GM12878 (cell line): ENCODE data around the gene MYO16. TPM values are rescaled to one million over a fixed set of nuclear protein-coding genes. Genes with fewer than 3 reads are reported as not detected.

ENCODE experiments used
- ATAC-seq: fragments of 200-7000 bp; cut with Tn5 transposase; 3 replicates; pipeline ENCODE4 v1.9.1; 2020; ENCODE audit warnings: mild to moderate bottlenecking, moderate library complexity
- BruUV-seq: library from RNA; stranded (reverse); fragments of 400-500 nt; replicated peaks from 2 replicates; lab custom pipeline; 2021; lab: Mats Ljungman, UMichigan
- CTCF ChIA-PET: fragments of 300-600 bp; sonication (Branson Sonifier 250); formaldehyde crosslinking; extraction: SDS; loops from one replicate; lab custom pipeline; 2021; ENCODE audit warnings: inconsistent platforms; lab: Yijun Ruan, JAX
- POLR2A ChIA-PET: fragments of 350-600 bp; formaldehyde crosslinking; extraction: SDS; loops from one replicate; lab custom pipeline; 2021; ENCODE audit warnings: inconsistent platforms; lab: Charles Lee
- RAD21 ChIA-PET: fragments of 300-600 bp; sonication (Branson Sonifier 250); formaldehyde crosslinking; loops from one replicate; lab custom pipeline; 2023; ENCODE audit warnings: antibody characterized with exemption; ENCODE audit not compliant: unreplicated experiment; lab: Charles Lee
- SMC1A ChIA-PET: fragments of 300-600 bp; sonication (Branson Sonifier 250); formaldehyde crosslinking; loops from one replicate; lab custom pipeline; 2023; ENCODE audit not compliant: unreplicated experiment, uncharacterized antibody; lab: Charles Lee
- DNase-seq: peaks from one replicate; pipeline ENCODE4 v3.0.0-alpha.2; 2011; ENCODE audit warnings: low read depth, low spot score
- FAIRE-seq: peaks from 3 replicates; lab custom pipeline; 2011; peaks lifted over from hg19 to GRCh38; lab: Jason Lieb, UNC
- H2AFZ ChIP-seq: 2 replicates; pipeline ENCODE4 v1.6.0; 2011; ENCODE audit warnings: low read depth, low read length, control low read depth; ENCODE audit not compliant: control insufficient read depth
- H3K27ac ChIP-seq: 2 replicates; pipeline ENCODE4 v1.5.1; 2011; ENCODE audit warnings: control low read depth; ENCODE audit not compliant: control insufficient read depth, insufficient read depth
- H3K27me3 ChIP-seq, 2 experiments: replicated peaks in 1 of 2; 2 replicates each; pipeline versions ENCODE4 v1.6.0 to v1.6.1; 2011; ENCODE audit warnings: low read length in 1 of 2; ENCODE audit not compliant: control insufficient read depth in 2 of 2, insufficient read depth in 2 of 2
- H3K36me3 ChIP-seq, 2 experiments: 2 replicates each; pipeline ENCODE4 v1.5.1; 2011; ENCODE audit warnings: low read length in 1 of 2; ENCODE audit not compliant: control insufficient read depth in 2 of 2, insufficient read depth in 2 of 2
- H3K4me1 ChIP-seq: 2 replicates; pipeline ENCODE4 v1.6.1; 2011; ENCODE audit warnings: mild to moderate bottlenecking, low read length, moderate library complexity, mixed read lengths; ENCODE audit not compliant: control insufficient read depth, insufficient read depth
- H3K4me2 ChIP-seq: 2 replicates; pipeline ENCODE4 v1.6.0; 2011; ENCODE audit warnings: control low read depth; ENCODE audit not compliant: control insufficient read depth, insufficient read depth
- H3K4me3 ChIP-seq: fragments of 200-600 bp; sonication (generic); 2 replicates; pipeline ENCODE4 v1.5.1; 2016
- H3K79me2 ChIP-seq: 2 replicates; pipeline ENCODE4 v1.6.0; 2011; ENCODE audit warnings: low read length; ENCODE audit not compliant: control insufficient read depth, insufficient read depth
- H3K9ac ChIP-seq: 2 replicates; pipeline ENCODE4 v1.8.0; 2011; ENCODE audit warnings: low read length, control low read depth, mixed read lengths; ENCODE audit not compliant: control insufficient read depth, insufficient read depth
- H3K9me3 ChIP-seq: replicated peaks from 3 replicates; pipeline ENCODE4 v1.5.1; 2011; ENCODE audit warnings: mild to moderate bottlenecking, low read length; ENCODE audit not compliant: control insufficient read depth, insufficient read depth
- H4K20me1 ChIP-seq: 2 replicates; pipeline ENCODE4 v1.6.0; 2011; ENCODE audit not compliant: control insufficient read depth, insufficient read depth
- CBX3 ChIP-seq: fragments of 200-600 bp; sonication (generic); IDR thresholded peaks from 2 replicates; pipeline ENCODE4 v1.6.1; 2016; ENCODE audit warnings: low read depth, borderline replicate concordance
- EZH2 ChIP-seq: IDR thresholded peaks from 2 replicates; pipeline ENCODE4 v1.6.1; 2012; ENCODE audit warnings: low read depth, mild to moderate bottlenecking, control low read depth, inconsistent platforms, low read length, borderline replicate concordance; ENCODE audit not compliant: control insufficient read depth
- HDGF ChIP-seq: fragments of 450-650 bp; IDR thresholded peaks from 2 replicates; pipeline ENCODE4 v1.6.1; 2016; ENCODE audit warnings: antibody characterized with exemption
- IRF4 ChIP-seq: IDR thresholded peaks from 2 replicates; pipeline ENCODE4 v1.6.1; 2011; ENCODE audit warnings: low read depth, low read length
- KDM1A ChIP-seq: fragments of 200-600 bp; sonication (generic); IDR thresholded peaks from 2 replicates; pipeline ENCODE4 v1.6.1; 2016; ENCODE audit warnings: borderline replicate concordance
- POLR2A ChIP-seq: IDR thresholded peaks from 2 replicates; pipeline ENCODE4 v1.6.1; 2011; ENCODE audit warnings: low read depth, mild to moderate bottlenecking, low read length
- RCOR1 ChIP-seq: conservative IDR thresholded peaks from 2 replicates; pipeline ENCODE4 v1.6.1; 2012; ENCODE audit warnings: low read depth, low read length, improper control_type of control experiment
- RUNX3 ChIP-seq: IDR thresholded peaks from 2 replicates; pipeline ENCODE4 v1.6.1; 2012; ENCODE audit warnings: low read length, inconsistent platforms
- SPI1 ChIP-seq: IDR thresholded peaks from 2 replicates; pipeline ENCODE4 v1.6.1; 2011; ENCODE audit warnings: low read depth, mild to moderate bottlenecking, low read length, moderate library complexity, borderline replicate concordance; ENCODE audit not compliant: insufficient read depth
- TAF1 ChIP-seq: IDR thresholded peaks from 2 replicates; pipeline ENCODE4 v1.6.1; 2011; ENCODE audit warnings: mild to moderate bottlenecking, low read depth, low read length, borderline replicate concordance
- ZNF207 ChIP-seq: fragments of 450-650 bp; IDR thresholded peaks from 2 replicates; pipeline ENCODE4 v1.6.1; 2014; ENCODE audit warnings: antibody characterized with exemption, mild to moderate bottlenecking, borderline replicate concordance
- ZNF217 ChIP-seq: fragments of 450-650 bp; IDR thresholded peaks from 2 replicates; pipeline ENCODE4 v1.6.1; 2017; ENCODE audit warnings: antibody characterized with exemption, mild to moderate bottlenecking
- WGBS: methylation state at CpG from one replicate; pipeline ENCODE4 v1.1.6; 2016; ENCODE audit warnings: low lambda C conversion rate; ENCODE audit not compliant: insufficient replicate concordance, insufficient coverage; ENCODE audit errors: missing lambda C conversion rate; 5-methylcytosine and 5-hydroxymethylcytosine counted together
- in situ Hi-C: fragments of 300-500 bp; cut with MboI; formaldehyde crosslinking; loops from 9 replicates; pipeline ENCODE4 v1.14.3; 2018; ENCODE audit warnings: mixed read lengths
- intact Hi-C: fragments of 100-400 bp; cut with micrococcal nuclease; formaldehyde crosslinking; loops from one replicate; pipeline ENCODE4 v1.14.2; 2022; ENCODE audit not compliant: unreplicated experiment
- polyA plus RNA-seq, 11 experiments: library from polyadenylated mRNA; depleted of rRNA in 4 of 11; unstranded in 6 of 11; stranded (reverse) in 5 of 11; fragments of >200 nt; fragmentation: Nextera tagmentation in 4 of 11; fragmentation: Illumina TruSeq in 1 of 11; extraction: Ambion mirVana in 4 of 11; extraction: Trizol in 1 of 11; gene quantifications; 1 replicate in 1 of 11; 2 replicates in 10 of 11; pipeline versions ENCODE4 v1.2.1 to v1.2.3, GENCODE V29; 2011 to 2016; ENCODE audit warnings: inconsistent platforms in 2 of 11, missing spikeins in 2 of 11, low read depth in 1 of 11
- total RNA-seq, 4 experiments: library from RNA; depleted of rRNA in 3 of 4; stranded (reverse); fragments of >200 nt in 3 of 4; fragmentation: Illumina TruSeq in 1 of 4; extraction: Trizol in 1 of 4; gene quantifications; 2 replicates each; pipeline versions ENCODE4 v1.2.1 to v1.2.3, GENCODE V29; 2013 to 2021
- TF ChIP-seq, protein P1 (sequence below): fragments of 450-650 bp; IDR thresholded peaks from 2 replicates; pipeline ENCODE4 v1.6.1; 2017; ENCODE audit warnings: mild to moderate bottlenecking
- TF ChIP-seq, protein P2 (sequence below): IDR thresholded peaks from 2 replicates; pipeline ENCODE4 v1.6.1; 2012; ENCODE audit warnings: low read length, inconsistent platforms
- TF ChIP-seq, protein P3 (sequence below): IDR thresholded peaks from 2 replicates; pipeline ENCODE4 v1.6.1; 2012; ENCODE audit warnings: low read depth, low read length, improper control_type of control experiment
- TF ChIP-seq, protein P4 (sequence below): fragments of 450-650 bp; formaldehyde crosslinking; IDR thresholded peaks from 2 replicates; pipeline ENCODE4 v1.5.0; 2022; ENCODE audit warnings: mild to moderate bottlenecking, missing genetic modification characterization

The MYO16 gene
- total and polyA plus RNA-seq, 10 of the 15 experiments (the other 5 are each of a cell fraction or from before 2014, with no cell fraction given), result under 0.01 to 1.7 (median 0.05) TPM; not detected in 4

DNA sequence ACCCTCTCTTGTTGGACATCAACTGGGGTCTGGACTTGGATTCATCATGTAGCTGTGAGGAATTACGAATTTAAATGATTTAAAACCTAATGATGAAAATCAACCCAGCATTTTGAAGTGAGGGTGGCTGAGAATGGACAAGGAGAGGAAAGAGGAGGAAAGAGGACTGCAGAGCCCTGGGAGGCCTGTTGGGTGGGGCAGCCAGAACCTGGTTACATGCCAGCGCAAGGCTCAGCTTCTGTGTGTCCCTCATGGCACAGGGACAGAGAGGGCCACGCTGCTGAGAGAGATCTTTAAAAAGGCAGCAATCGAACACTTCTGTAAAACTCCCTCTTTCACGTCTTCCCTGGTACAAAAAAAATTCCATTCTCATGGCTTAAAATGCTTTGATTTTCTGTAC lies 292.7 kb downstream of the MYO16 start (continued):
- TF ChIP-seq, protein P1, sequence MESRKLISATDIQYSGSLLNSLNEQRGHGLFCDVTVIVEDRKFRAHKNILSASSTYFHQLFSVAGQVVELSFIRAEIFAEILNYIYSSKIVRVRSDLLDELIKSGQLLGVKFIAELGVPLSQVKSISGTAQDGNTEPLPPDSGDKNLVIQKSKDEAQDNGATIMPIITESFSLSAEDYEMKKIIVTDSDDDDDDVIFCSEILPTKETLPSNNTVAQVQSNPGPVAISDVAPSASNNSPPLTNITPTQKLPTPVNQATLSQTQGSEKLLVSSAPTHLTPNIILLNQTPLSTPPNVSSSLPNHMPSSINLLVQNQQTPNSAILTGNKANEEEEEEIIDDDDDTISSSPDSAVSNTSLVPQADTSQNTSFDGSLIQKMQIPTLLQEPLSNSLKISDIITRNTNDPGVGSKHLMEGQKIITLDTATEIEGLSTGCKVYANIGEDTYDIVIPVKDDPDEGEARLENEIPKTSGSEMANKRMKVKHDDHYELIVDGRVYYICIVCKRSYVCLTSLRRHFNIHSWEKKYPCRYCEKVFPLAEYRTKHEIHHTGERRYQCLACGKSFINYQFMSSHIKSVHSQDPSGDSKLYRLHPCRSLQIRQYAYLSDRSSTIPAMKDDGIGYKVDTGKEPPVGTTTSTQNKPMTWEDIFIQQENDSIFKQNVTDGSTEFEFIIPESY, result no peak
- TF ChIP-seq, protein P2, sequence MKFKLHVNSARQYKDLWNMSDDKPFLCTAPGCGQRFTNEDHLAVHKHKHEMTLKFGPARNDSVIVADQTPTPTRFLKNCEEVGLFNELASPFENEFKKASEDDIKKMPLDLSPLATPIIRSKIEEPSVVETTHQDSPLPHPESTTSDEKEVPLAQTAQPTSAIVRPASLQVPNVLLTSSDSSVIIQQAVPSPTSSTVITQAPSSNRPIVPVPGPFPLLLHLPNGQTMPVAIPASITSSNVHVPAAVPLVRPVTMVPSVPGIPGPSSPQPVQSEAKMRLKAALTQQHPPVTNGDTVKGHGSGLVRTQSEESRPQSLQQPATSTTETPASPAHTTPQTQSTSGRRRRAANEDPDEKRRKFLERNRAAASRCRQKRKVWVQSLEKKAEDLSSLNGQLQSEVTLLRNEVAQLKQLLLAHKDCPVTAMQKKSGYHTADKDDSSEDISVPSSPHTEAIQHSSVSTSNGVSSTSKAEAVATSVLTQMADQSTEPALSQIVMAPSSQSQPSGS, result no peak
- no peak for TF ChIP-seq IRF4

DNA sequence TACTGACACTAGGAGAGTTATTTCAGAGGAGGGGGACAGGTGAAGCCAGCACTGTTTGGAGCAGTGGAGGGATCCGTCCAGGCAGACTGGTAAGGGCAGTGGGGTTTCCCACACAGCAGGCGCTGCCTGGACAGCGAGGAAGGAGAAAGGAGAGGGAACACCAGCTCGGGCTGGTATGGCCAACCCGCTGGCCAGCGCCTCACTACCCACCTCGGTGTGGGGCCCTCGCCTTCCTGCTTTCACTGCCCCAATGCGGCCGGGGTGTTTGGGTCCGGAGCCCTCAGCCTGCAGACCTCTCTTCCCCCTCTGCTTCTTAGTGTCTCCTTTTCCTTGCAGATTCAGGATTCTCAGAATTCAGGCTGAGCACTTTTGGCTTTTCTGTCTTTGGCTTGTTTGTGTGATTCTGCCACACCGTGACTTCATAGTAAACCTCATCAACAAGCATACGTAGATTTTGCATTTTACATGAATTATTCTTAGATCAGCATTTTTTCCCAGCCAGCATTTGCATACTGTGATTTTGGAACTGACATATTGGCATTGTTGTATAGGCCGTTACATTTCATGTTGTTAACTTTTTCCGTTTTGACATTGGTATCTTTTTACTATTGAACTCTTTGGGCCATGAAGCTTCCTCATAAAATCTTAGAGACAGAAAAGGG lies 294.1 kb downstream of the MYO16 start:
- 53% methylated on average over 15 of the region's 15 CpGs for WGBS
- intact Hi-C loops (no loop called here), in situ Hi-C loops (no loop called here)
- ChIA-PET CTCF (interaction anchor here (0.6 kb wide), 1 partner anchor 25 kb away, joined by 3 read pairs; no protein-coding TSS in a partner anchor), POLR2A (no interaction called here), RAD21 (no interaction called here), SMC1A (no interaction called here)
- Histone ChIP-seq H3K36me3 (no peaks in the 10 kb centered on the region), H3K27me3 (no peaks in the 10 kb centered on the region), H3K27ac (no peak overlapping the region), H4K20me1 (no peaks in the 10 kb centered on the region), H3K4me3 (no peak overlapping the region), H2AFZ (no peak overlapping the region), H3K79me2 (no peaks in the 10 kb centered on the region), H3K9ac (no peak overlapping the region), H3K4me2 (no peak overlapping the region), H3K9me3 (no peaks in the 10 kb centered on the region)
- DNase-seq (no peak), FAIRE-seq (no peak)
- no TSS peak for BruUV-seq
- TF ChIP-seq POLR2A (no peak), HDGF (no peak), ZNF217 (no peak), RUNX3 (no peak), RCOR1 (no peak), EZH2 (no peak), SPI1 (no peak), ZNF207 (no peak), TAF1 (no peak), KDM1A (no peak), CBX3 (no peak)
- TF ChIP-seq, protein P3, sequence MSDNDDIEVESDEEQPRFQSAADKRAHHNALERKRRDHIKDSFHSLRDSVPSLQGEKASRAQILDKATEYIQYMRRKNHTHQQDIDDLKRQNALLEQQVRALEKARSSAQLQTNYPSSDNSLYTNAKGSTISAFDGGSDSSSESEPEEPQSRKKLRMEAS, result no peak
- TF ChIP-seq, protein P4, sequence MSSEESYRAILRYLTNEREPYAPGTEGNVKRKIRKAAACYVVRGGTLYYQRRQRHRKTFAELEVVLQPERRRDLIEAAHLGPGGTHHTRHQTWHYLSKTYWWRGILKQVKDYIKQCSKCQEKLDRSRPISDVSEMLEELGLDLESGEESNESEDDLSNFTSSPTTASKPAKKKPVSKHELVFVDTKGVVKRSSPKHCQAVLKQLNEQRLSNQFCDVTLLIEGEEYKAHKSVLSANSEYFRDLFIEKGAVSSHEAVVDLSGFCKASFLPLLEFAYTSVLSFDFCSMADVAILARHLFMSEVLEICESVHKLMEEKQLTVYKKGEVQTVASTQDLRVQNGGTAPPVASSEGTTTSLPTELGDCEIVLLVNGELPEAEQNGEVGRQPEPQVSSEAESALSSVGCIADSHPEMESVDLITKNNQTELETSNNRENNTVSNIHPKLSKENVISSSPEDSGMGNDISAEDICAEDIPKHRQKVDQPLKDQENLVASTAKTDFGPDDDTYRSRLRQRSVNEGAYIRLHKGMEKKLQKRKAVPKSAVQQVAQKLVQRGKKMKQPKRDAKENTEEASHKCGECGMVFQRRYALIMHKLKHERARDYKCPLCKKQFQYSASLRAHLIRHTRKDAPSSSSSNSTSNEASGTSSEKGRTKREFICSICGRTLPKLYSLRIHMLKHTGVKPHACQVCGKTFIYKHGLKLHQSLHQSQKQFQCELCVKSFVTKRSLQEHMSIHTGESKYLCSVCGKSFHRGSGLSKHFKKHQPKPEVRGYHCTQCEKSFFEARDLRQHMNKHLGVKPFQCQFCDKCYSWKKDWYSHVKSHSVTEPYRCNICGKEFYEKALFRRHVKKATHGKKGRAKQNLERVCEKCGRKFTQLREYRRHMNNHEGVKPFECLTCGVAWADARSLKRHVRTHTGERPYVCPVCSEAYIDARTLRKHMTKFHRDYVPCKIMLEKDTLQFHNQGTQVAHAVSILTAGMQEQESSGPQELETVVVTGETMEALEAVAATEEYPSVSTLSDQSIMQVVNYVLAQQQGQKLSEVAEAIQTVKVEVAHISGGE (CRISPR knock-in tag), result no peak
- TF ChIP-seq, all 136 proteins: peak for 0
- ATAC-seq, result no peak
- no peaks in the 10 kb centered on the region for H3K4me1 ChIP-seq
